GM10248 (cell line): Measurements from ENCODE around the gene DCAF10.
"Not testable (repeated sequence)": the region's sequence is repeated elsewhere in the genome, so short reads cannot be mapped to it uniquely, and the experiment has no call there.

Source experiments
- CTCF ChIA-PET: fragments of 300-600 bp; sonication (Branson Sonifier 250); formaldehyde crosslinking; extraction: SDS; loops from one replicate; lab custom pipeline; 2021; ENCODE audit warnings: antibody characterized with exemption; lab: Yijun Ruan, JAX
- POLR2A ChIA-PET: fragments of 350-650 bp; sonication (Branson Sonifier 250); formaldehyde crosslinking; extraction: SDS; loops from one replicate; lab custom pipeline; 2020; ENCODE audit warnings: antibody characterized with exemption; lab: Yijun Ruan, JAX
- DNase-seq: peaks from one replicate; pipeline ENCODE4 v3.0.0; 2012; ENCODE audit errors: extremely low spot score
- CTCF ChIP-seq: IDR thresholded peaks from 2 replicates; pipeline ENCODE4 v1.5.1; 2012; ENCODE audit warnings: mild to moderate bottlenecking, low read depth; ENCODE audit errors: extremely low read depth, missing control alignments, control extremely low read depth

DCAF10 gene

GRCh38 chr9:37800631-37801286 lies at the start of gene DCAF10:
TSS of gene DCAF10 (plus strand) at chr9:37800797. CDS start at chr9:37800867, 70 bp downstream.
- CTCF ChIA-PET: interaction anchor here (1.1 to 1.4 kb wide), 2 partner anchors 16 to 104 kb away, joined by 3 to 5 read pairs; partner anchors contain the start of gene EXOSC3
- POLR2A ChIA-PET: no interaction called here
- TF ChIP-seq CTCF: no peak
- DNase-seq: peak; percentile 92

- CTCF ChIA-PET: no interaction called here
- POLR2A ChIA-PET: interaction anchor here (0.6 kb wide), 1 partner anchor 621 kb away, joined by 7 read pairs; no protein-coding TSS in a partner anchor
- no peak for DNase-seq
- TF ChIP-seq CTCF: no peak
These were observed 49.4 kb upstream of the DCAF10 start for GRCh38 chr9:37751186-37751585.

GRCh38 chr9:37751704-37752103 lies 48.9 kb upstream of the DCAF10 start:
- CTCF ChIA-PET: interaction anchor here (1.1 kb wide), 1 partner anchor 162 kb away, joined by 3 read pairs; no protein-coding TSS in a partner anchor
- POLR2A ChIA-PET, DNase-seq: not testable (repeated sequence)

GRCh38 chr9:37752112-37752511 lies 48.5 kb upstream of the DCAF10 start:
- CTCF ChIA-PET: interaction anchor here (1.1 kb wide), 1 partner anchor 161 kb away, joined by 3 read pairs; no protein-coding TSS in a partner anchor
- POLR2A ChIA-PET, DNase-seq: not testable (repeated sequence)

DNA sequence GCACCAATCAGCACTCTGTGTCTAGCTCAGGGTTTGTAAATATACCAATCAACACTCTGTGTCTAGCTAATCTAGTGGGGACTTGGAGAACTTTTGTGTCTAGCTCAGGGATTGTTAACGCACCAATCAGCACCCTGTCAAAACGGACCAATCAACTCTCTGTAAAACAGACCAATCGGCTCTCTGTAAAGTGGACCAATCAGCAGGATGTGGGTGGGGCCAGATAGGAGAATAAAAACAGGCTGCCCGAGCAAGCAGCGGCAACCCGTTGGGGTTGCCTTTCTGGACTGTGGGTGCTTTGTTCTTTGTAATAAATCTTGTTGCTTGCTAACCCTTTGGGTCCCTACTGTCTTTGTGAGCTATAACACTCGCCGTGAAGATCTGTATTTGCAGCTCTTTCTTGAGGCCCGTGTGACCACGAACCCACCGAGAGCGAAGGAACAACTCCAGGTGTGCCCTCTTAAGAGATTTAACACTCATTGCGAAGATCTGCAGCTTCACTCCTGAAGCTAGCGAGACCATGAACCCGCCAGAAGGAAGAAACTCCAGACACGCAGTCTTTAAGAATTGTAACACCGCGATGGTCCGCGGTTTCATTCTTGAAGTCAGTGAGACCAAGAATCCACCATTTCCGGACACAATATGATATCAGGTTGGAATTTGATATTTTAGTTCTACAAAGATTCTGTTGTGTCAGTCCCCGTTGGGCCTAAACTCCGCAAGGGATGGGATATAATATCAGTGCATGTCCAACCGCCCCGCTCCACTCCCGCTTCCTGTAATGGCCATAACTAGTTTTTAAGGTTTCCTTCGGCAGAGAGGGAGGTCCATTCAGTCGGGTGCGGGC lies 47.7 kb upstream of the DCAF10 start:
- CTCF ChIA-PET: interaction anchor here (1.1 kb wide), 1 partner anchor 160 kb away, joined by 3 read pairs; no protein-coding TSS in a partner anchor
- TF ChIP-seq CTCF: no peak
- DNase-seq: no peak
- POLR2A ChIA-PET: no interaction called here

GRCh38 chr9:37753489-37754190 lies 47.0 kb upstream of the DCAF10 start, which contains the start of gene TRMT10B:
TSS of gene TRMT10B (plus strand) at chr9:37753805. CDS start at chr9:37761932, 8,127 bp downstream.
- peak; percentile 89 for DNase-seq
- POLR2A ChIA-PET: no interaction called here

More at GRCh38 chr9:37753489-37754190, 47.0 kb upstream of the DCAF10 start, which contains the start of gene TRMT10B:
- no peak for TF ChIP-seq CTCF
- CTCF ChIA-PET: no interaction called here
